OCI-LY7 (cell line): ENCODE results near the gene CTNND2.

Experiments
- EZH2phosphoT487 ChIP-seq: fragments of 200-600 bp; sonication (generic); IDR thresholded peaks from 2 replicates; pipeline ENCODE4 v1.6.1; 2018; ENCODE audit warnings: low read depth, borderline replicate concordance, mild to moderate bottlenecking, mixed run types, antibody characterized with exemption, low read length, moderate library complexity, mixed read lengths
- TF ChIP-seq, protein P1 (sequence below): fragments of 200-600 bp; sonication (generic); conservative IDR thresholded peaks from 2 replicates; pipeline ENCODE4 v1.5.1; 2014; ENCODE audit warnings: mild to moderate bottlenecking, antibody characterized with exemption, low read length, moderate library complexity, mixed read lengths

DNA sequence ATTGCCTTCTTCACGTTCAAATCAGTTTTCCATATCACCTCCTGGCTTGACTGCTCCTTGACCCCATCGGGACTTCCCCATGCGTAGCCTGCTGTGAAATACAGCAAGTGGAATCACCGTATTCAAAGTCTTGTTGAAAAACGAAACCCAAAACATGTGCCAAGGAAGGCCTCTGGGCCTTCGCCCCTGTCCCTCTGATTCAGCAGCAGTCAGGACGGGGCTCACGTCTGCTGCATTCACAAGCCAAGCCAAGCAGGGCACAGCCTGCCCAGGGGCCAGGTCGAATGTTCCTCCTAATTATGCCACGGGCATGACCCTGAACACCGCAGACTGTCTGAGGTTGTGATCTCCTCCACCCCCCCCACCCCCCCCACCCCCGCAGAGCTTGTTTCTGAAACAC, 960 bp upstream of the CTNND2 start:
- TF ChIP-seq, protein P1, sequence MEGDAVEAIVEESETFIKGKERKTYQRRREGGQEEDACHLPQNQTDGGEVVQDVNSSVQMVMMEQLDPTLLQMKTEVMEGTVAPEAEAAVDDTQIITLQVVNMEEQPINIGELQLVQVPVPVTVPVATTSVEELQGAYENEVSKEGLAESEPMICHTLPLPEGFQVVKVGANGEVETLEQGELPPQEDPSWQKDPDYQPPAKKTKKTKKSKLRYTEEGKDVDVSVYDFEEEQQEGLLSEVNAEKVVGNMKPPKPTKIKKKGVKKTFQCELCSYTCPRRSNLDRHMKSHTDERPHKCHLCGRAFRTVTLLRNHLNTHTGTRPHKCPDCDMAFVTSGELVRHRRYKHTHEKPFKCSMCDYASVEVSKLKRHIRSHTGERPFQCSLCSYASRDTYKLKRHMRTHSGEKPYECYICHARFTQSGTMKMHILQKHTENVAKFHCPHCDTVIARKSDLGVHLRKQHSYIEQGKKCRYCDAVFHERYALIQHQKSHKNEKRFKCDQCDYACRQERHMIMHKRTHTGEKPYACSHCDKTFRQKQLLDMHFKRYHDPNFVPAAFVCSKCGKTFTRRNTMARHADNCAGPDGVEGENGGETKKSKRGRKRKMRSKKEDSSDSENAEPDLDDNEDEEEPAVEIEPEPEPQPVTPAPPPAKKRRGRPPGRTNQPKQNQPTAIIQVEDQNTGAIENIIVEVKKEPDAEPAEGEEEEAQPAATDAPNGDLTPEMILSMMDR, result no peak
- no peak for TF ChIP-seq EZH2phosphoT487
